HAP-1 (cell line): ENCODE data around the gene PECR.
A peak's percentile ranks its signal among the peaks of the same experiment; 100 is the strongest.

ENCODE experiments used
- DNase-seq, 2 experiments: peaks; one replicate each; pipeline ENCODE4 v3.0.0-alpha.2; 2016 to 2020; ENCODE audit warnings: low spot score in 2 of 2
- H3K27me3 ChIP-seq: fragments of 250-450 bp; sonication (Bioruptor Pico); 2 replicates; pipeline ENCODE4 v1.5.1; 2020; ENCODE audit warnings: low read depth, mild to moderate bottlenecking, moderate library complexity
- H3K36me3 ChIP-seq: fragments of 250-450 bp; sonication (Bioruptor Pico); replicated peaks from 2 replicates; pipeline ENCODE4 v1.5.1; 2020; ENCODE audit warnings: mild to moderate bottlenecking
- H3K4me1 ChIP-seq: fragments of 250-450 bp; sonication (Bioruptor Pico); 2 replicates; pipeline ENCODE4 v1.5.1; 2020; ENCODE audit warnings: mild to moderate bottlenecking
- H3K4me3 ChIP-seq: fragments of 250-450 bp; sonication (Bioruptor Pico); 2 replicates; pipeline ENCODE4 v1.5.1; 2020; ENCODE audit warnings: mild to moderate bottlenecking, moderate library complexity
- H3K9me3 ChIP-seq: fragments of 250-450 bp; sonication (Bioruptor Pico); 2 replicates; pipeline ENCODE4 v1.5.1; 2020; ENCODE audit warnings: mild to moderate bottlenecking, moderate library complexity
- in situ Hi-C: fragments of 300-500 bp; cut with MboI; formaldehyde crosslinking; loops from 3 replicates; pipeline ENCODE4 v1.14.3; 2020; ENCODE audit warnings: low sequenced_read_pairs, inconsistent platforms, mixed read lengths

The PECR gene

DNA sequence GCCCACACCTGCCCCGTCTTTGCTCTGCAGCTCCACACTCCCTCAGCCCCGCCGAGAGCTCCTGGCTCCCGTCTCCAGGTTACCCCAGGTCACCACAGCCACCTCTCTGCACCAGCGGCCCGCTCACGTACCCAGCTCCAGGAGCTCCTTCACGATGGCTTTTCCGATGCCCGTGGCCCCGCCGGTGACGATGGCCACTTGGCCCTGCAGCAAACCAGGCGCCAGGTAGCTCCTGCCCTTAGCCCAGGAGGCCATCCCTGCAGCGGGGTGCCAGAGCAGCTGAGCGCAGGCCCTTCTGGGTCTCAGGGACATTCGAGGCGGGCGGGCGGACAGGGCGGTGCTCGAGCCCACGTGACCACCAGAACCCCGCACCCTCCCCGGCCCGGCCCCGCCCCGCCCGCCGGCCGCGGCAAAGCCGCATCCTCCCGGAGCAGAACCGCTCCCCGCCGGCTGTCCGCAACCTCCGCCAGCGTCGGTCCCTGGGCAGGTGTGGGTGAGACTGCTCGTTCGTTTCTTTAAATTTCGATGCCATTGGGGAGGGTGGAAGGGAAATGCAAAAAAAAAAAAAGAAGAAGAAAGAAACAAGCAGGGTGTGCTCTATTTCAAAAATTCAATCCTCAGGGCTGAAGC lies at the start of gene PECR, which contains the start of gene TMEM169:
TSS of gene PECR (minus strand) at position 323 of the 630 bp plus-strand sequence. CDS start at position 255, 68 bp downstream.
TSS of gene TMEM169 (plus strand) at position 433 of the 630 bp plus-strand sequence. CDS start 14,045 bp downstream, outside the sequence.
- peak; percentile 64 to 92 for DNase-seq
- Histone ChIP-seq H3K9me3 (no peaks in the 10 kb centered on the region), H3K36me3 (no peaks in the 10 kb centered on the region), H3K4me1 (peaks cover 12% of the 10 kb centered on the region), H3K4me3 (peak within 1 kb of the TSS; percentile 68), H3K27me3 (no peaks in the 10 kb centered on the region)
- in situ Hi-C loops = no loop called here

DNA sequence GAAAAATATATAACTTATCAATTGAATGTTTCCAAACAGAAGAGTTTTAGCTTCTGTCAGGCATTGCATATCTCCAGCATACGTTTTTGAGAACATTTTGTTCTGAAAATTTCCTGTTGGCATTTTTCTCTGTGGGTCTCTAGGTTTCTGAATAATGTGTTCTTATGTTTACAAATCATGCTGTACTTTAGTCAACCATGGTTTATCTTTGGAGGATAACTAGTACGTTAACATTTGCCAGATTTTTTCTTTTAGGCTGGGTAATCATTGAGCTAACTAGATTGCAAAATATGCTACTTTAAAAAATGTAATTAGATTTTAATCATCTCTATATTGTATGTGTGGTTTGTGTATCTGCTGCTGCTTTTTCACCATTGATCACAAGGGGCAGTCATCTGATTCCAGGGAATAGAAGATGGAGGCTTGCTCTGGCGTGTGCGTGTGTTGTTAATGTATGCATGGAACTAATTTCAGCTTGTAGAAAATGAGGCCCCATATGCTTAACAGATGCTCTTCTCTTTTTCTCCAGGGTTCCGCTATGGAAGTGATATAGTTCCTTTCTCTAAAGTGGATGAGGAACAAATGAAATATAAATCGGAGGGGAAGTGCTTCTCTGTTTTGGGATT lies 48.9 kb upstream of the PECR start:
- Histone ChIP-seq H3K9me3 (no peaks in the 10 kb centered on the region), H3K4me1 (no peaks in the 10 kb centered on the region), H3K36me3 (peaks cover 96% of the 10 kb centered on the region), H3K27me3 (no peaks in the 10 kb centered on the region), H3K4me3 (no peak overlapping the region)
- DNase-seq = no peak
- in situ Hi-C loops = no loop called here

DNA sequence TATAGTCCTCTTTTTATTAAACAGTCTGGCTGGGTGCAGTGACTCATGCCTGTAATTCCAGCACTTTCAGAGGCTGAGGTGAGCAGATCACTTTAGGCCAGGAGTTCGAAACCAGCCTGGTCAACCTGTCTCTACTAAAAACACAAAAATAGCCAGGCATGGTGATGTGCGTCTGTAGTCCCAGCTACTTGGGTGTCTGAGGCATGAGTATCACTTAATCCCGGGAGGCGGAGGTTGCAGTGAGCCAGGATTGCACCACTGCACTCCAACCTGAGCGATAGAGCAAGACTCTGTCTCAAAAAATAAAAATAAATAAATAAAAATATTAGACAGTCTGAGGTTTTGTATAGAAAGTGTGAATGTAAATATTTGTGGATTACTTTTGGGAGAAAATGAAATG lies 45.3 kb upstream of the PECR start:
- no peaks in the 10 kb centered on the region for H3K9me3 ChIP-seq
- in situ Hi-C loops = no loop called here
- no peak for DNase-seq
- peaks cover 96% of the 10 kb centered on the region for H3K36me3 ChIP-seq
- H3K4me3 ChIP-seq = no peak overlapping the region
- H3K27me3 ChIP-seq = no peaks in the 10 kb centered on the region
- no peaks in the 10 kb centered on the region for H3K4me1 ChIP-seq

DNA sequence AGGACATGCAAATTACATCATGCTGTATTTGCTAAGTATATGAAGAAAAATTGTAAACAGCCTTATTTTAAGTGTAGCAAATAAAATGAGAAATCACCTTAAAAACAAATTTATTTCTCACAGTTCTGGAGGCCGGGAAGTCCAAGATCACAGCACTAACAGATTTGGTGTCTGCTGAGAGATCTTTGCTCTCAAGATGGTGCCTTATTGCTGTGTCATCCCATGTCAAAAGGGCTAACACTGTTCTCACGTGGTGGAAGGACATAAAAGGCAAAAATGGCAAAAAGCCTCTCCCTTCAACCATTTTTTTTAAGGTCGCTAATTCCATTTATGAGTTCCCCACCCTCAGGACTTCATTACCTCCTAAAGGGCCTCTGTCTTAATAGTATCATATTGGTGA lies 39.6 kb upstream of the PECR start:
- no peaks in the 10 kb centered on the region for H3K27me3 ChIP-seq
- no peak for DNase-seq
- peaks cover 90% of the 10 kb centered on the region for H3K36me3 ChIP-seq
- H3K9me3 ChIP-seq = no peaks in the 10 kb centered on the region
- in situ Hi-C loops = no loop called here
- H3K4me3 ChIP-seq = no peak overlapping the region
- peaks cover 19% of the 10 kb centered on the region for H3K4me1 ChIP-seq

GRCh38 chr2:216119986-216120385 lies 38.4 kb upstream of the PECR start:
- Histone ChIP-seq H3K27me3 (no peaks in the 10 kb centered on the region), H3K4me3 (no peak overlapping the region), H3K4me1 (peaks cover 31% of the 10 kb centered on the region), H3K36me3 (peaks cover 91% of the 10 kb centered on the region), H3K9me3 (no peaks in the 10 kb centered on the region)
- in situ Hi-C loops = no loop called here
- DNase-seq = no peak

DNA sequence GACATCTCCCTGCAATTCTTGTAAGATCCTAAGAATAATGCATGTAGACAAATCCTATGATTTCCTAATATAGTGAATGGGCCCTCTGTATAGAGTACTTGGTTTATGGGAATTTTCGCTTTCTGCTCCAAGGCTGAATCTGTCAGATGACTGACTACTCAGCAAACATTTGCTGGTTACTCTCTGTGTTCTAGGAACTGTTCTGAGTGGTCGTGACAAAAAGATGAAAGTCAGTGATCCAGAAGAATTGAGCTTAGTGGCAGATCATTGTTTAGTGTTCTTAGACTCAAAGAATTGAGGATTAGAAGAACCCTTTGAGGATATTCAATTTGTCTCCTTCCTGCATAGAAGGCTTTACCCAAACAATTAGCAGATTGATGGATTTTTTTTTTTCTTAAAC lies 37.5 kb upstream of the PECR start:
- H3K27me3 ChIP-seq = no peaks in the 10 kb centered on the region
- H3K4me3 ChIP-seq = no peak overlapping the region
- in situ Hi-C loops = no loop called here
- peak; percentile 35 to 89 for DNase-seq
- H3K9me3 ChIP-seq = no peaks in the 10 kb centered on the region
- peaks cover 35% of the 10 kb centered on the region for H3K4me1 ChIP-seq
- H3K36me3 ChIP-seq = peaks cover 89% of the 10 kb centered on the region

DNA sequence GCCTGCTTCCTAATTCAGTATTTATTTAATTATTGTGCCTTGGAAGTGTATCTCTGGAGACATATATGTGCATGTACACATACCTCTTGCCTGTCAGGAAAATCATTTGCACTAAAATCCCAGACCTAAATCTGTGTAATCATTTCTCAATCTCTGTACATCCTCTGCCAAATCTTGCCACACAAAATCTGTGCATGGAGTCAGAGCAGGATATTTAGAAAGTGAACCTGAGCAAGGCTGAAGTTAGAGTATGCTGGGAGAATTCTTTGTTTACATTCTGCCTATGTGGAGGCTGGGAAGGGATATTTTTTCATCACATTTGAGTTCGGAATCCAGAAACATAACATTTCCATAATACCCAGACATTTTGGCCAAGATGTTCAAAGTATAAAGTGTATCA lies 36.9 kb upstream of the PECR start:
- in situ Hi-C loops = no loop called here
- Histone ChIP-seq H3K36me3 (peaks cover 89% of the 10 kb centered on the region), H3K4me1 (peaks cover 35% of the 10 kb centered on the region)

GRCh38 chr2:216117561-216118340 lies 36.1 kb upstream of the PECR start:
- H3K36me3 ChIP-seq = peaks cover 89% of the 10 kb centered on the region

More for the DNA sequence above, 36.9 kb upstream of the PECR start:
- H3K27me3 ChIP-seq = no peaks in the 10 kb centered on the region
- no peak for DNase-seq
- no peak overlapping the region for H3K4me3 ChIP-seq
- no peaks in the 10 kb centered on the region for H3K9me3 ChIP-seq

GRCh38 chr2:216116418-216116817 lies 34.8 kb upstream of the PECR start:
- H3K9me3 ChIP-seq = no peaks in the 10 kb centered on the region
- H3K4me3 ChIP-seq = no peak overlapping the region
- DNase-seq = peak in 1 of 2 experiments; percentile 12
- H3K4me1 ChIP-seq = peaks cover 35% of the 10 kb centered on the region
- no peaks in the 10 kb centered on the region for H3K27me3 ChIP-seq
- in situ Hi-C loops = no loop called here
- peaks cover 89% of the 10 kb centered on the region for H3K36me3 ChIP-seq

More at GRCh38 chr2:216117561-216118340, 36.1 kb upstream of the PECR start:
- DNase-seq = no peak
- in situ Hi-C loops = no loop called here
- H3K27me3 ChIP-seq = no peaks in the 10 kb centered on the region
- peaks cover 35% of the 10 kb centered on the region for H3K4me1 ChIP-seq
- no peak overlapping the region for H3K4me3 ChIP-seq
- H3K9me3 ChIP-seq = no peaks in the 10 kb centered on the region

DNA sequence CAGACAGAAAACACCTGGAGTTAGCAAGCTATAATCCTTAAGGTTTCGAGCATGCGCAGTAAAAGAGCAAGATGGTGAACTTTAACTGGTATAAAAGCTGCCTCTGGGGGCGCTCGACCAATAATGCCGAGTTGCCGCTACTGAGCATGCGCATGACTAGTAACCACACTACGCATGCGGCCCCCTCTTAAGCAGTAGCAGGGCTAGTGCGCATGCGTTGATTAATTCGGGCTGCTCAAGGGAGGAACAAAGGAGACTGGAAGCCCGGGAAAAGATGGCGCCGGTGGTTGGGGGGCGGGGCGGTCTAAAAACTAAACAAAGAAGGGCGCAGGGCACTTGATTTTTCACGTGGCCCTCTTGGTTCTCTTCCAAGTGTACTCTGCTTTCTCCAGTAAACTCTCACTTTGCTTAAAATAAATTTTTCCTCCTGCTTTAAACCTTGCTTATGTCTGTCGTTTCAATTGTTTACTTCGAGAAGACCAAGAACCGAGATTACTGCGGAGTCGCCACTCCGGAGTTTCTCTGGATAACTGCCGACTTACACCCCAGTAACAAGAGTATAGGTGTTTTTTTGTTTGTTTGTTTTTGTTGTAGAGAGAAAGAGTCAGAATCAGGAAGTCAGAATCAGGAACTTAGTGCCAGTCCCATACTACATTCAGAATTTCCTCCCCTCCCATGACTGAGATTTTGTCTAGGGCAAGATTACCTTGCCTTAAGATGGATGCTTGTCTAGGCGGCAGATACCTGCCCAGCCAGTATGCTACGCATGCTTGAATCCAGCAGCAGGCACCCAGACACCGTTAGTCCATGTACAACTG lies 33.3 kb upstream of the PECR start:
- Histone ChIP-seq H3K9me3 (no peaks in the 10 kb centered on the region), H3K4me1 (peaks cover 41% of the 10 kb centered on the region), H3K4me3 (peak overlapping the region; percentile 31), H3K36me3 (peaks cover 86% of the 10 kb centered on the region), H3K27me3 (no peaks in the 10 kb centered on the region)
- peak; percentile 98 for DNase-seq
- in situ Hi-C loops = no loop called here

GRCh38 chr2:216114382-216114713 lies 32.7 kb upstream of the PECR start:
- DNase-seq = no peak
- Histone ChIP-seq H3K9me3 (no peaks in the 10 kb centered on the region), H3K4me1 (peaks cover 36% of the 10 kb centered on the region), H3K27me3 (no peaks in the 10 kb centered on the region), H3K4me3 (no peak overlapping the region), H3K36me3 (peaks cover 81% of the 10 kb centered on the region)
- in situ Hi-C loops = no loop called here

- Histone ChIP-seq H3K4me1 (peaks cover 34% of the 10 kb centered on the region), H3K9me3 (no peaks in the 10 kb centered on the region), H3K27me3 (no peaks in the 10 kb centered on the region), H3K36me3 (peaks cover 77% of the 10 kb centered on the region), H3K4me3 (no peak overlapping the region)
- in situ Hi-C loops = no loop called here
- no peak for DNase-seq
Measured at GRCh38 chr2:216113572-216113971, 32.0 kb upstream of the PECR start.

DNA sequence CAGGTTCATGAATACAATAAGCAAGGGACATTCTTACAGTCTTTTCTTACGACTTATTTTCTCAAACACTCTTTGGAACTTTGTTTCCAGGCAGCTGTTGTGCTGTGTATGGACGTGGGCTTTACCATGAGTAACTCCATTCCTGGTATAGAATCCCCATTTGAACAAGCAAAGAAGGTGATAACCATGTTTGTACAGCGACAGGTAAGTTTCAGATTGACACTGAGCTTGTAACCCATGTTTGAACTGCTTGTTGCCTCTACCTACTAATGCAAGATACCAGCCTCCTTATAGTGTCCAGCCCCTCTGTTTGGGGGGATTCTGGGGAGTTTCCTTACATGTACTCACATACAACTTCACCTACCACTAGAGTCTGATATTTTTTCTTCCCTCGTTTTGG lies 31.3 kb upstream of the PECR start:
- Histone ChIP-seq H3K9me3 (no peaks in the 10 kb centered on the region), H3K36me3 (peaks cover 73% of the 10 kb centered on the region), H3K4me3 (no peak overlapping the region), H3K27me3 (no peaks in the 10 kb centered on the region), H3K4me1 (peaks cover 36% of the 10 kb centered on the region)
- no peak for DNase-seq
- in situ Hi-C loops = no loop called here
